ENCODE data around the gene ADARB1.

Gene ADARB1

GRCh38 chr21:45075596-45076244, 1.3 kb downstream of the ADARB1 start:
- DNase-seq (ENCODE audit: low spot score): no peak

GRCh38 chr21:45076245-45076711, 1.9 kb downstream of the ADARB1 start:
- DNase-seq (ENCODE audit: low spot score): no peak

GRCh38 chr21:45078371-45078770, 4.0 kb downstream of the ADARB1 start:
- no peak for DNase-seq (ENCODE audit: low spot score)

GRCh38 chr21:45078877-45079281, 4.5 kb downstream of the ADARB1 start:
- DNase-seq (ENCODE audit: low spot score): no peak

- DNase-seq (ENCODE audit: low spot score): no peak
These were observed 5.0 kb downstream of the ADARB1 start for GRCh38 chr21:45079351-45079750.

GRCh38 chr21:45080232-45080631, 5.9 kb downstream of the ADARB1 start:
- DNase-seq (ENCODE audit: low spot score): no peak

GRCh38 chr21:45080639-45081414, 6.4 kb downstream of the ADARB1 start:
- peak; percentile 44 for DNase-seq (ENCODE audit: low spot score)

GRCh38 chr21:45081636-45082035, 7.3 kb downstream of the ADARB1 start:
- no peak for DNase-seq (ENCODE audit: low spot score)

GRCh38 chr21:45082736-45083135, 8.4 kb downstream of the ADARB1 start:
- DNase-seq (ENCODE audit: low spot score): no peak

GRCh38 chr21:45084121-45084520, 9.7 kb downstream of the ADARB1 start:
- no peak for DNase-seq (ENCODE audit: low spot score)

GRCh38 chr21:45084881-45085536, 10.6 kb downstream of the ADARB1 start:
- no peak for DNase-seq (ENCODE audit: low spot score)

- peak; percentile 9 for DNase-seq (ENCODE audit: low spot score)
These were observed 11.3 kb downstream of the ADARB1 start for GRCh38 chr21:45085700-45086099.

GRCh38 chr21:45086337-45086958, 12.1 kb downstream of the ADARB1 start:
- DNase-seq (ENCODE audit: low spot score): no peak

- DNase-seq (ENCODE audit: low spot score): no peak
These were observed 12.8 kb downstream of the ADARB1 start for GRCh38 chr21:45087022-45087823.

GRCh38 chr21:45088116-45088515, 13.7 kb downstream of the ADARB1 start:
- DNase-seq (ENCODE audit: low spot score): no peak

GRCh38 chr21:45088729-45089128, 14.3 kb downstream of the ADARB1 start:
- peak; percentile 6 for DNase-seq (ENCODE audit: low spot score)

- no peak for DNase-seq (ENCODE audit: low spot score)
These were observed 15.6 kb downstream of the ADARB1 start for GRCh38 chr21:45089964-45090363.

- DNase-seq (ENCODE audit: low spot score): no peak
These were observed 16.6 kb downstream of the ADARB1 start for GRCh38 chr21:45090966-45091365.

- DNase-seq (ENCODE audit: low spot score): no peak
These were observed 17.4 kb downstream of the ADARB1 start for GRCh38 chr21:45091550-45092322.

GRCh38 chr21:45093035-45093532, 18.7 kb downstream of the ADARB1 start:
- DNase-seq (ENCODE audit: low spot score): no peak

- no peak for DNase-seq (ENCODE audit: low spot score)
These were observed 20.0 kb downstream of the ADARB1 start for GRCh38 chr21:45094412-45094811.
